ENCODE measurements around the gene BRD1. TPM values are rescaled to one million over a fixed set of nuclear protein-coding genes. Genes with fewer than 3 reads are reported as not detected.

BRD1 gene
- total RNA-seq, 2 experiments from 2014 or later: 24.5 to 29.0 TPM

- DNase-seq (no peak), ATAC-seq (no peak)
- Mint-ChIP-seq H3K27ac (no peak overlapping the region), H3K36me3 (ENCODE audit: low read depth) (no peaks in the 10 kb centered on the region), H3K9me3 (peaks cover 5% of the 10 kb centered on the region), H3K4me1 (ENCODE audit: low read depth) (no peaks in the 10 kb centered on the region), H3K4me3 (no peak overlapping the region), H3K27me3 (no peaks in the 10 kb centered on the region)
- ChIA-PET CTCF (no interaction called here), POLR2A (interaction anchor here (0.9 kb wide), 1 partner anchor 8 kb away, joined by 4 read pairs; no protein-coding TSS in a partner anchor)
- intact Hi-C loops (cut with micrococcal nuclease): no loop called here
- no peak for TF ChIP-seq CTCF (IDR thresholded peaks at IDR 0.05)
Measured at GRCh38 chr22:49752598-49753091, 75.0 kb downstream of the BRD1 start.

GRCh38 chr22:49751966-49752597 is 75.6 kb downstream of the BRD1 start:
- DNase-seq (no peak), ATAC-seq (no peak)
- H3K4me3 Mint-ChIP-seq: no peak overlapping the region
- H3K27ac Mint-ChIP-seq: no peak overlapping the region
- ChIA-PET POLR2A (interaction anchor here (0.9 kb wide), 1 partner anchor 9 kb away, joined by 4 read pairs; no protein-coding TSS in a partner anchor), CTCF (no interaction called here)
- no peaks in the 10 kb centered on the region for H3K36me3 Mint-ChIP-seq (ENCODE audit: low read depth)
- TF ChIP-seq CTCF (IDR thresholded peaks at IDR 0.05): no peak
- intact Hi-C loops (cut with micrococcal nuclease): no loop called here
- H3K4me1 Mint-ChIP-seq (ENCODE audit: low read depth): no peaks in the 10 kb centered on the region
- peaks cover 10% of the 10 kb centered on the region for H3K9me3 Mint-ChIP-seq
- H3K27me3 Mint-ChIP-seq: no peaks in the 10 kb centered on the region

GRCh38 chr22:49751318-49751965 is 76.2 kb downstream of the BRD1 start:
- CTCF ChIA-PET: no interaction called here
- no peak for DNase-seq
- H3K9me3 Mint-ChIP-seq: peaks cover 14% of the 10 kb centered on the region
- H3K4me3 Mint-ChIP-seq: no peak overlapping the region
- H3K27ac Mint-ChIP-seq: no peak overlapping the region
- no peak for ATAC-seq
- intact Hi-C loops (cut with micrococcal nuclease): no loop called here
- no peak for TF ChIP-seq CTCF (IDR thresholded peaks at IDR 0.05)
- H3K4me1 Mint-ChIP-seq (ENCODE audit: low read depth): no peaks in the 10 kb centered on the region
- H3K36me3 Mint-ChIP-seq (ENCODE audit: low read depth): peaks cover under 1% of the 10 kb centered on the region
- H3K27me3 Mint-ChIP-seq: no peaks in the 10 kb centered on the region
- POLR2A ChIA-PET: no interaction called here

- DNase-seq: no peak
- no peaks in the 10 kb centered on the region for H3K27me3 Mint-ChIP-seq
- H3K36me3 Mint-ChIP-seq (ENCODE audit: low read depth): peaks cover 4% of the 10 kb centered on the region
- no peak for ATAC-seq
- H3K9me3 Mint-ChIP-seq: peaks cover 27% of the 10 kb centered on the region
- ChIA-PET POLR2A (no interaction called here), CTCF (no interaction called here)
- no peak overlapping the region for H3K27ac Mint-ChIP-seq
- H3K4me3 Mint-ChIP-seq: no peak overlapping the region
- H3K4me1 Mint-ChIP-seq (ENCODE audit: low read depth): no peaks in the 10 kb centered on the region
- TF ChIP-seq CTCF (IDR thresholded peaks at IDR 0.05): no peak
- intact Hi-C loops (cut with micrococcal nuclease): no loop called here
Measured at GRCh38 chr22:49749885-49750510, 77.7 kb downstream of the BRD1 start.

- H3K4me3 Mint-ChIP-seq: no peak overlapping the region
- intact Hi-C loops (cut with micrococcal nuclease): no loop called here
- no peak overlapping the region for H3K27ac Mint-ChIP-seq
- ChIA-PET CTCF (no interaction called here), POLR2A (no interaction called here)
- H3K36me3 Mint-ChIP-seq (ENCODE audit: low read depth): peaks cover 4% of the 10 kb centered on the region
- H3K4me1 Mint-ChIP-seq (ENCODE audit: low read depth): no peaks in the 10 kb centered on the region
- TF ChIP-seq CTCF (IDR thresholded peaks at IDR 0.05): no peak
- no peak for DNase-seq
- H3K9me3 Mint-ChIP-seq: peaks cover 33% of the 10 kb centered on the region
- H3K27me3 Mint-ChIP-seq: no peaks in the 10 kb centered on the region
- no peak for ATAC-seq
Measured at GRCh38 chr22:49749227-49749626, 78.4 kb downstream of the BRD1 start.

All from activated CD8-positive, alpha-beta T cell treated with anti-CD3 and anti-CD28 coated beads for 36 hours (primary cell).